ENCODE data around the gene MRGPRG. TPM values are rescaled to one million over a fixed set of nuclear protein-coding genes. Genes with fewer than 3 reads are reported as not detected.

The MRGPRG gene
- total RNA-seq, 5 donors from 2014 or later (not counting 1 experiment from before 2014, with no cell fraction given), result not detected

DNA sequence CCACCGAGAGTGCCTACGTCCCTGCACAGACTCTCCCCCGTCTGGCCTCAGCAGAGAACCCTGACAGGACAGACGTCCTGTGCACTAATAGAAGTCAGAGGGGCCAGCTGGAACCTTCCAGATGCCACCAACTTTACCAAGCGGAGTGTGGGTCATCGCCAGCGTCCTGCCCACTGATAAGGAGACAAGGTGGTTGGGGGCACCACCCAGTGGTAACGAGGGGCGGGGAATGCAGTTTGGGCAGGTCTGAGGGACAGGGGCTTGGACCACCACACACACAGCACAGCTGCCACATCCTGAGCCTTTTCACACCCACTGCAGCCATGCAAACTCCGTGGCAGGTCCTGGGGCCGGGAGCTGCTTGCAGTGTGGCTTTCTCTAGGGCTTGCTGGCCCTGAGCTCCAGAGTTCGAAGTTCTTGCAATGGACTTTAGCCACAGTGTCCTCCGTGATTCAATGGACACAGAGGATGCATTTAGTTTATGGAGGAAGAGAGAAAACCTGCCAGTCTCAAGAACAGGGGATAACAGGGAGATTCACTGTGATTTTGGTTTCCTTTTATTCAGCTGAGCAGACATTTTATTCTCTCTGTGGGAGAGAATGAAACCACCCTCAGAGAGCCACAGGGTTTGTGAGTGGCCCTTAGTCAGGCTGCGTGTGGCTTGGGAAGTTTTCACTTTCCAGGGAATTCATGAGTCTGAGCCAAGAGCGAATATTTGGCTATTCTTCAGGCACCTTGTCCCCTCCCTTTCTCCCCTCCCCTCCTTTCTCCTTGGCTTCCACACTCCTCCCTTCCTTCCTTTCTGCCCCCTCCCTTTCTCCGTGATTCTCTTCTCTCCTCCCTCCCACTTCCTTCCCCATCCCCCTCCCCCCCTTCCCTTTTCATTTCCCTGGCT is 13.1 kb downstream of the MRGPRG start:
- Histone ChIP-seq H3K27ac (ENCODE audit: low read length) (no peak overlapping the region), H3K4me1 (ENCODE audit: control insufficient read depth in 1 of 2, extremely low read depth in 1 of 2, insufficient read depth in 2 of 2, low read length in 2 of 2) (peaks cover 0 to 43% of the 10 kb centered on the region in 2 experiments), H3K27me3 (replicated peaks in 1 of 2; ENCODE audit: control insufficient read depth in 2 of 2, extremely low read depth in 1 of 2, insufficient read depth in 2 of 2, low read length in 1 of 2) (peaks cover 0 to 55% of the 10 kb centered on the region in 2 experiments), H3K4me3 (ENCODE audit: control insufficient read depth in 1 of 2, extremely low read depth in 1 of 2, low read length in 1 of 2) (no peak overlapping the region), H3K36me3 (ENCODE audit: control insufficient read depth in 2 of 2, extremely low read depth in 1 of 2, insufficient read depth in 1 of 2, low read length in 1 of 2) (no peaks in the 10 kb centered on the region), H3K9me3 (no peaks in the 10 kb centered on the region)
- Mint-ChIP-seq H3K36me3 (no peaks in the 10 kb centered on the region), H3K27ac (no peak overlapping the region), H3K9me3 (no peaks in the 10 kb centered on the region), H3K4me1 (peaks cover 4 to 6% (median 6%) of the 10 kb centered on the region in 3 donors), H3K4me3 (no peak overlapping the region), H3K27me3 (peaks cover 5 to 30% of the 10 kb centered on the region in 2 donors)
- ATAC-seq (replicated peaks in 1 of 4), result no peak
- WGBS (ENCODE audit: insufficient coverage), result 64% methylated on average over 8 of the region's 16 CpGs
- POLR2A ChIA-PET, result no interaction called here
- DNase-seq, result peak in 2 of 35 experiments; percentile 6 to 14
- CTCF ChIA-PET, result interaction anchor here in 1 of 2 donors (0.6 kb wide), 1 partner anchor 959 kb away, joined by 8 read pairs; no protein-coding TSS in a partner anchor

DNA sequence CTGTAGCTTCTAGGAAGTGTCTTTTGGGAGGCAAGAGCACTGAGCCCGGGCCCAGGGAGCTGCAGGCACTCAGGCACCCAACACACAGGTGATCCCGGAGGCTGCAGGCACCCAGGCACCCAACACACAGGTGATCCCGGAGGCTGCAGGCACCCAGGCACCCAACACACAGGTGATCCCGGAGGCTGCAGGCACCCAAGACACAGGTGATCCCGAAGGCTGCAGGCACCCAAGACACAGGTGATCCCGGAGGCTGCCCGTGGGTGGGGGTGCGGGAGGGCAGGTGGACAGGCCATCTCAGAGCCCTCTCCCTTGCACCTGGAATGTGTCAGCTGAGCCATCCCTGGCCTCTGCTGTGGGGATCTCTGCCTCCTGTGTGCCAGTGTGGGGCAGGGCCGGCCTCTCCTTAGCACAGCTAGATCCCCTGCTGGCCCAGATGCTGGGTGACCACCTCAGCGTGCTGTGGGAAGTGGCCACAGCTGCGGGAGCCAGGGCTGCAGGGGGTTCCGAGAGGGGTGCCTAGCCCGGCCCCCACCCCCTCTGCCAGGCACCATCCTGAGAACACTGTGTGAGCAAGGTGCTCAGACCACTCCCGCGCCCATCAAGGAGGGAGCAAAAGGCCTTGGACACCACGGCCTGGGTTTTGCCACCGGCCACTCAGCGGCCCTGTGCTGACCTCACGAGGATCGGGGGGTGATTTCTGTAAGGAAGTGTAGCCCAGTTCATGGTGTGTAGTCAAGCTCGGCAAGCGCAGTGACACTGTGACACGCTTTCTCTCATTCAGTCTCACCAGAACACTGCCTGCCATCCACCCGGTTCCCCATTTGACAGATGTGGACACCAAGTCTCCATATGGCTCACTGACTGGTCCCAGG is 14.2 kb downstream of the MRGPRG start:
- Histone ChIP-seq H3K36me3 (ENCODE audit: control insufficient read depth in 2 of 2, extremely low read depth in 1 of 2, insufficient read depth in 1 of 2, low read length in 1 of 2) (no peaks in the 10 kb centered on the region), H3K9me3 (no peaks in the 10 kb centered on the region), H3K4me3 (ENCODE audit: control insufficient read depth in 1 of 2, extremely low read depth in 1 of 2, low read length in 1 of 2) (no peak overlapping the region), H3K4me1 (ENCODE audit: control insufficient read depth in 1 of 2, extremely low read depth in 1 of 2, insufficient read depth in 2 of 2, low read length in 2 of 2) (peaks cover 0 to 43% of the 10 kb centered on the region in 2 experiments), H3K27ac (ENCODE audit: low read length) (no peak overlapping the region), H3K27me3 (replicated peaks in 1 of 2; ENCODE audit: control insufficient read depth in 2 of 2, extremely low read depth in 1 of 2, insufficient read depth in 2 of 2, low read length in 1 of 2) (peaks cover 0 to 66% of the 10 kb centered on the region in 2 experiments)
- Mint-ChIP-seq H3K9me3 (no peaks in the 10 kb centered on the region), H3K27me3 (peaks cover 5 to 34% of the 10 kb centered on the region in 2 donors), H3K4me1 (peaks cover 4 to 6% (median 6%) of the 10 kb centered on the region in 3 donors), H3K27ac (no peak overlapping the region), H3K4me3 (no peak overlapping the region), H3K36me3 (no peaks in the 10 kb centered on the region)
- no peak for ATAC-seq (replicated peaks in 1 of 4)
- ChIA-PET CTCF (no interaction called here), POLR2A (no interaction called here)
- peak in 1 of 35 experiments; percentile 1 for DNase-seq
- 80% methylated on average over 17 of the region's 24 CpGs for WGBS (ENCODE audit: insufficient coverage)

DNA sequence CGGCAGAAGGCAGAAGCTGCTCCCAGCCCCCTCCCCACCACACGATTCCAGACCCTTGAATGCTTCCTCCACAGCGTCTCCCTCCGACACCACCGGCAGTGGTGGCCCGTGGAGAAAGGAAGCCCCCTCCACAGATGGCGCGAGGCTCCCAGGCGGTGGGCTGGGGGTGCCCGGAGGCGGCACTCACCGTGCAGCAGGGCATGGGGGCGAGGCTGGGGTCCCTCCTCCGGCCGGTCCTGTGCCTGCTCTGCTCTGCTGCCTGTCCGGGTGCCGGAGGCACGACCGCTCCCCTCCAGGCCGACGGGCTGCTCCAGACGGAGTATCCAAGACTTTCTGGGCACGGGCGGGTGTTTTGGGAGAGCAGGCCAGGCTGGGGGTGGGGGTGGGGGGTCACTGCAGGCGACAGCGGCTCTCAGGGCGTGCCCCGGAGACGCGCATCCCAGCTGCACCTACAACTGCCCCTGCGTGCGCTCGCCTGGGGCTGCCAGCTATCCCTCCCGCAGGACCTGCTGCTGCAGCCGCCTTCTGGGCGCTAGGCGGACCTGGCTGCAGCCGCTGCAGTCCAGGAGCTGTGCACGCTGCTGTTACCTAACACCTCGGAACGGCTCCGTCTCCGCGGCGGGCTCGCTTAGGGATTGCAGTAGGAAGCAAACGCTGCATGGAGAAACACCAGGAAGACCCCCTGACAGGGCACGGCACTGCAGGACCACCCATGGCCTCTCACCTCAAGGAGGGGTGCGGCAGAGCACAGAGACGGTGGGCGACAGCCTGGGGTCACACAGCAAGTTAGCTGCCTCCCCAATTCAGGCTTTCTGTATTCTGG is 15.2 kb downstream of the MRGPRG start:
- H3K4me3 ChIP-seq (ENCODE audit: control insufficient read depth in 1 of 2, extremely low read depth in 1 of 2, low read length in 1 of 2), result no peak overlapping the region
- no peaks in the 10 kb centered on the region for H3K36me3 ChIP-seq (ENCODE audit: control insufficient read depth in 2 of 2, extremely low read depth in 1 of 2, insufficient read depth in 1 of 2, low read length in 1 of 2)
- peaks cover 0 to 66% of the 10 kb centered on the region in 2 experiments for H3K27me3 ChIP-seq (replicated peaks in 1 of 2; ENCODE audit: control insufficient read depth in 2 of 2, extremely low read depth in 1 of 2, insufficient read depth in 2 of 2, low read length in 1 of 2)
- 10% methylated on average over 37 of the region's 51 CpGs for WGBS (ENCODE audit: insufficient coverage)
- Mint-ChIP-seq H3K4me3 (no peak overlapping the region), H3K4me1 (peaks cover 4 to 6% (median 6%) of the 10 kb centered on the region in 3 donors), H3K27me3 (peaks cover 5 to 36% of the 10 kb centered on the region in 2 donors), H3K27ac (no peak overlapping the region), H3K36me3 (no peaks in the 10 kb centered on the region), H3K9me3 (no peaks in the 10 kb centered on the region)
- H3K27ac ChIP-seq (ENCODE audit: low read length), result no peak overlapping the region
- H3K4me1 ChIP-seq (ENCODE audit: control insufficient read depth in 1 of 2, extremely low read depth in 1 of 2, insufficient read depth in 2 of 2, low read length in 2 of 2), result peaks cover 0 to 43% of the 10 kb centered on the region in 2 experiments
- ATAC-seq (replicated peaks in 1 of 4) (no peak), DNase-seq (peak in 1 of 35 experiments; percentile 2)
- ChIA-PET POLR2A (no interaction called here), CTCF (no interaction called here)
- no peaks in the 10 kb centered on the region for H3K9me3 ChIP-seq

DNA sequence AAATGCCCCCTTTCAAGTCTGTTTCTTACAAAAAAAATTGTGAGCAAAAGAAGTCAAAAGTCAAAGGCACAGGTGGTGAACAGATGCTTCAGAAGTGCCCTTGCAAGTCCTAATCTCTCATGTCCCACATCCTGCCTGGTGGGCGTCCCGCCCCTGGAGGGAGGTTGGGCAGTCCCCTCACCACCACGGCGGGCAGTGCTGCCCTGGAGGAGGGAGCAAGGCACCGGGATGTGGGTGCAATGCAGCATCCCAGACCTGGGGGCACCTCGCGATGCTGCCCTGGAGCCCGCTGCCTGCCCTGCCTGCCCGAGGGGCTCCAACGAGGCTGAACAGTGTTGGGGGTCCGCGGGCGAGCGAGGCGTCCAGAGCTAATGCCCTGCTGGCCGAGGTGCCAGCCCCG is 15.9 kb downstream of the MRGPRG start:
- no peak overlapping the region for H3K4me3 ChIP-seq (ENCODE audit: control insufficient read depth in 1 of 2, extremely low read depth in 1 of 2, low read length in 1 of 2)
- 11% methylated on average over 12 of the region's 17 CpGs for WGBS (ENCODE audit: insufficient coverage)
- H3K27me3 Mint-ChIP-seq, result peaks cover 5 to 37% of the 10 kb centered on the region in 2 donors
- DNase-seq (peak in 6 of 35 experiments; percentile 2 to 28 (median 12)), ATAC-seq (replicated peaks in 1 of 4) (peak in 2 of 4 experiments; percentile 35 to 67)
- peak overlapping the region in 1 of 2 donors; percentile 17 for H3K27ac Mint-ChIP-seq
- peaks cover 4 to 6% (median 6%) of the 10 kb centered on the region in 3 donors for H3K4me1 Mint-ChIP-seq
- no peaks in the 10 kb centered on the region for H3K36me3 ChIP-seq (ENCODE audit: control insufficient read depth in 2 of 2, extremely low read depth in 1 of 2, insufficient read depth in 1 of 2, low read length in 1 of 2)
- peaks cover 0 to 70% of the 10 kb centered on the region in 2 experiments for H3K27me3 ChIP-seq (replicated peaks in 1 of 2; ENCODE audit: control insufficient read depth in 2 of 2, extremely low read depth in 1 of 2, insufficient read depth in 2 of 2, low read length in 1 of 2)
- no peak overlapping the region for H3K27ac ChIP-seq (ENCODE audit: low read length)
- ChIA-PET POLR2A (no interaction called here), CTCF (no interaction called here)
- H3K4me1 ChIP-seq (ENCODE audit: control insufficient read depth in 1 of 2, extremely low read depth in 1 of 2, insufficient read depth in 2 of 2, low read length in 2 of 2), result peaks cover 0 to 43% of the 10 kb centered on the region in 2 experiments
- no peaks in the 10 kb centered on the region for H3K9me3 ChIP-seq
- no peaks in the 10 kb centered on the region for H3K9me3 Mint-ChIP-seq
- H3K4me3 Mint-ChIP-seq, result peak overlapping the region in 1 of 3 donors; percentile 64
- no peaks in the 10 kb centered on the region for H3K36me3 Mint-ChIP-seq

DNA sequence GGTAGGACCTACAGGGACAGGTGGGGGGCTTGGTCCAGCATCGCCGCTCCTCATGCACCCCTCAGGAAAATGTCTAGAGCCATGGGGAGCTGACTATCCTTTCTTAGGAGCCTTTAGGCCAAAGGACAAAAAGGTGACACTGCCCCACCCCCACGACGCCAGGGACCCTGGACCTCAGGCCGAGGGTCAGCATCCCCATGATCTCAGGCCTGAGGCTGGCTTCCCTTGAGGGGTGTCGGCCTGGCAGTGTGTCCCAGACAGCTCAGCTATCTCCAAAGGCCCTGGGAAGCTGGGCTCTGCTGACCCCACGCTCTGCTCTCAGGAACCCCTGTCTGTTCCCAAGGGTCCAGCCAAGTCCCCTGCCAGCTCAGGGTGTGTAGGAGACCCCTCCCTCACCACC is 16.3 kb downstream of the MRGPRG start:
- POLR2A ChIA-PET, result no interaction called here
- WGBS (ENCODE audit: insufficient coverage), result 61% methylated on average over 5 of the region's 7 CpGs

More for the DNA sequence above, 16.3 kb downstream of the MRGPRG start:
- Mint-ChIP-seq H3K4me3 (peak overlapping the region in 1 of 3 donors; percentile 64), H3K36me3 (no peaks in the 10 kb centered on the region), H3K4me1 (peaks cover 4 to 6% (median 6%) of the 10 kb centered on the region in 3 donors), H3K9me3 (no peaks in the 10 kb centered on the region), H3K27me3 (peaks cover 5 to 37% of the 10 kb centered on the region in 2 donors), H3K27ac (peak overlapping the region in 1 of 2 donors; percentile 17)
- Histone ChIP-seq H3K4me1 (ENCODE audit: control insufficient read depth in 1 of 2, extremely low read depth in 1 of 2, insufficient read depth in 2 of 2, low read length in 2 of 2) (peaks cover 0 to 43% of the 10 kb centered on the region in 2 experiments), H3K36me3 (ENCODE audit: control insufficient read depth in 2 of 2, extremely low read depth in 1 of 2, insufficient read depth in 1 of 2, low read length in 1 of 2) (no peaks in the 10 kb centered on the region), H3K27me3 (replicated peaks in 1 of 2; ENCODE audit: control insufficient read depth in 2 of 2, extremely low read depth in 1 of 2, insufficient read depth in 2 of 2, low read length in 1 of 2) (peaks cover 0 to 70% of the 10 kb centered on the region in 2 experiments), H3K4me3 (ENCODE audit: control insufficient read depth in 1 of 2, extremely low read depth in 1 of 2, low read length in 1 of 2) (no peak overlapping the region), H3K27ac (ENCODE audit: low read length) (no peak overlapping the region), H3K9me3 (no peaks in the 10 kb centered on the region)
- DNase-seq (peak in 1 of 35 experiments; percentile 2), ATAC-seq (replicated peaks in 1 of 4) (no peak)
- CTCF ChIA-PET, result no interaction called here

Data from T-cell (primary cell).